ENCODE results near the gene ATP9A.

DNA sequence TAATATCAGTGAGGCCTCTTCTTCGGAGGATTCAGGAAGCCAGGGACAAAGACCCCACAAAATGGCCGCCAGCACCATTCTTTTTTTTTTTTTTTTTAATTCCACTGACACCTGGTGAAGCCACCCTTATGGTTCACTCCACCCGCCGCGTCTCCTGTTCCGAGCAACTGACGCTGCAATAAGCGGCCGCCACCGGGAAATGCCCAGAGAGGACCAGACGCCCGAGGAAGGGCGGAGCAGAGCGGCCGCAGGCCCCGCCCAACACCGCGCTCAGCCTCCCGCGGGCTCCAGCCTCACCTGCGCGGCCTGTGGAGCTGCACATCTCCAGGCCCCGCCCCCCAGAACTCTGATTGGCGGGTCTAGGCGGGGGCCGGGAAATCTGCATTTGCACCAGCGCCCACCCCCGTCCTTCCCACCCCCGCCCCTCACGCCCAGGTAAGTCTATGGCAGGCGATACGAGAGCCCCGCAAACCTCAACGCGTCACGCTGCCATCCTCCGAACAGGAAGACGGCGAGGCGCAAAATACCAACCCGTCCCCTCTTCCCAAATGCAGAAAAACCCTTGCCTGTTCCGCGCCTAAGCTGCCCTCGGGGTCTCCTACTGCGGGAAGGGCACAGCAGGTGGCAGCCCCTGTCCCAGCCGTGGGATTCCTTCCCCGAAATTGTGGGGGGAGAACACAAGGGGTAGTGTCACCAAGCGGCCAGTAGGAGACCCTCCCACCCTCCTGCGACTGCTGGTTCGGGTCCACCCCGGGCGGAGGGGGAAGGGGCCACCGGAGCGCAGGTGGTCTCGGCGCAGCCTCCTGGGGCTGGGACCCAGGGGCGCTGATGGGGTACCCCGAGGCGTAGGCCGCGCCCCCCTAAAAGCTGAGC, 960 bp downstream of the ATP9A start:
- TF ChIP-seq, protein P1, sequence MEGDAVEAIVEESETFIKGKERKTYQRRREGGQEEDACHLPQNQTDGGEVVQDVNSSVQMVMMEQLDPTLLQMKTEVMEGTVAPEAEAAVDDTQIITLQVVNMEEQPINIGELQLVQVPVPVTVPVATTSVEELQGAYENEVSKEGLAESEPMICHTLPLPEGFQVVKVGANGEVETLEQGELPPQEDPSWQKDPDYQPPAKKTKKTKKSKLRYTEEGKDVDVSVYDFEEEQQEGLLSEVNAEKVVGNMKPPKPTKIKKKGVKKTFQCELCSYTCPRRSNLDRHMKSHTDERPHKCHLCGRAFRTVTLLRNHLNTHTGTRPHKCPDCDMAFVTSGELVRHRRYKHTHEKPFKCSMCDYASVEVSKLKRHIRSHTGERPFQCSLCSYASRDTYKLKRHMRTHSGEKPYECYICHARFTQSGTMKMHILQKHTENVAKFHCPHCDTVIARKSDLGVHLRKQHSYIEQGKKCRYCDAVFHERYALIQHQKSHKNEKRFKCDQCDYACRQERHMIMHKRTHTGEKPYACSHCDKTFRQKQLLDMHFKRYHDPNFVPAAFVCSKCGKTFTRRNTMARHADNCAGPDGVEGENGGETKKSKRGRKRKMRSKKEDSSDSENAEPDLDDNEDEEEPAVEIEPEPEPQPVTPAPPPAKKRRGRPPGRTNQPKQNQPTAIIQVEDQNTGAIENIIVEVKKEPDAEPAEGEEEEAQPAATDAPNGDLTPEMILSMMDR (IDR thresholded peaks at IDR 0.05; ENCODE audit: low read depth, low read length) = no peak
- TF ChIP-seq, protein P2, sequence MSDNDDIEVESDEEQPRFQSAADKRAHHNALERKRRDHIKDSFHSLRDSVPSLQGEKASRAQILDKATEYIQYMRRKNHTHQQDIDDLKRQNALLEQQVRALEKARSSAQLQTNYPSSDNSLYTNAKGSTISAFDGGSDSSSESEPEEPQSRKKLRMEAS (IDR thresholded peaks at IDR 0.05; ENCODE audit: low read depth, low read length) = no peak
- TF ChIP-seq POLR2A (IDR thresholded peaks at IDR 0.05; ENCODE audit: extremely low read depth, insufficient read length) = no peak
- TF ChIP-seq MYC (IDR thresholded peaks at IDR 0.05; ENCODE audit: low read depth, low read length) = no peak
